ENCODE results near the gene FTCD.

Gene FTCD

DNA sequence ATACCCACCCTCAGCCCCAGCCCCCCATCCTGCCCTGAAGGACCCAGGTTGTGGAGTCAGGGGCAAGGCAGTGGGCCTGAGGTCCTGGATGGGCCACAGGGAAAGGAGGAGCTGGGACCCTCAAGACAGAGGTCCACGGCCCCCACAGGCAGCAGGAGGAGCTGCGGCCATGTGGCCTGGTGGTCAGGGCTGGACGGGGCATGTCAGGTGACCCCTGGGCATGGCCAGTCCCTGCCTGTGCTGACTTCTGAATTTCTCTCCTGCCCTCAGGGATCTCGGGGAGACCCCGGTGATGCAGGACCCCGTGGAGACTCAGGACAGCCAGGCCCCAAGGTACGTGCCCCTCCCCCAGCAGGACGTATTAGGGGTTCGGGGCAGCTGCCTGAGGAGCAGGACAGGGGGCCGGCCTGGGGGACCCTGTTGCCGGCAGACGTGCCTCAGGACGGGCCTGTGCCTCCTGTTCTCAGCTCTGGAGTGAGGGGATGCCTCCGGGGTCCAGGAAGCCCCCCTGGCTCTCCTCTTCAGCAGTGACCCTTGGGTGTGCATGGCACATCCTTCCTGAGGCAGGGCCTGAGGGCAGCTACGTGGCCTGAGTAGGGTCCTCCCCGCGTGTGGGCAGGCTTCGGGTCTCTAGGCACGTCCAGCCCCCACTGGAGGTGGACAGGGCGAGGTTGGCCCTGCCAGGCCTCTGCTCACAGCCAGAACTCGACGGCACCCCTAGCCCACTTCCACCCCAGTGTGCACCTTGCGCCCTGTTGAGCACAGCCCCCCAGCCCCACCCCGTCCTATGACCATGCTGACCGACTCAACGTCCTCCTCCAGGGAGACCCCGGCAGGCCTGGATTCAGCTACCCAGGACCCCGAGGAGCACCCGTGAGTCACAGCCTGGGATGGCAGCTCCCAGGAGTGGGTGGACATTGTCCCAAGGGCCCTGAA, 33.8 kb downstream of the FTCD start:
- DNase-seq, result no peak

DNA sequence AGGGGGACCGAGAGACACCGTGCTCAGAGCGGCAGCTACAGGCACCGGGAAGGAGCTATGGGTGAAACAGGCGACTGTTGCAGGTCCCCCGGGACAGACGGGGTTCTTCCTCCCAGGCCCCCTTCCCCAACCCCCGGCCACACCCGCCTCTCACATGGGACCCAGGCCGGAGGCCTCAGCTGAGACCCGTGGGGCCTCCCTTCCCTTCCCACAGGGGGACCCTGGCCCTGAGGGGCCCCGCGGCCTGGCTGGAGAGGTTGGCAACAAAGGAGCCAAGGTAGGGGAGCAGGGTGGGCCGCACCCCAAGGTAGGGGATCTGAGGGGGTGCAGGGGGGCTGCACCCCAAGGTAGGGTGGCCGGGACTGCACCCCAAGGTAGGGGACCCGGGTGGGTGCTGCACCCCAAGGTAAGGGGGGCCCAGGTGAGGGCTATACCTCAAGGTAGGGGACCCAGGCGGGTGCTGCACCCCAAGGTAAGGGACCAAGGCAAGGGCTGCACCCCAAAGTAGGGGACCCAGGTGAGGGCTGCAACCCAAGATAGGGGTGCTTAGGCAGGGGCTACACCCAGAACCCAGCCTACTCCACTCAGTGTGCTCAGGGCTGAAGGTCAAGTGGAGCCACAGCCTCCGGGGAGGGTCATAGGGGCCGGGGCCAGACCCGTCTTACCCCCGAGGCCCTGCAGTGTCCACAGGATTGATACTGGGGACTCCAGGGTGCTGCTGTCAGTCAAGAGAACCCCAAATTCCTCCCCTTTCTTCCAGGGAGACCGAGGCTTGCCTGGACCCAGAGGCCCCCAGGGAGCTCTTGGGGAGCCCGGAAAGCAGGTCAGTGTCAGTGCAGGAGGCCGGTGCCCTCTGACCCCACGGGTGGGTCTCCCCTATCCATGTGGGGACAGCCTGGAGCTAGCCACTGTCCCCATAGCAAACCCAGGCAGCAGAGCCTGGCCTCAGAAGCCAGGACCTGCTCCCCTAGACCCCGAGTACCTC, 34.8 kb downstream of the FTCD start:
- no peak for DNase-seq

DNA sequence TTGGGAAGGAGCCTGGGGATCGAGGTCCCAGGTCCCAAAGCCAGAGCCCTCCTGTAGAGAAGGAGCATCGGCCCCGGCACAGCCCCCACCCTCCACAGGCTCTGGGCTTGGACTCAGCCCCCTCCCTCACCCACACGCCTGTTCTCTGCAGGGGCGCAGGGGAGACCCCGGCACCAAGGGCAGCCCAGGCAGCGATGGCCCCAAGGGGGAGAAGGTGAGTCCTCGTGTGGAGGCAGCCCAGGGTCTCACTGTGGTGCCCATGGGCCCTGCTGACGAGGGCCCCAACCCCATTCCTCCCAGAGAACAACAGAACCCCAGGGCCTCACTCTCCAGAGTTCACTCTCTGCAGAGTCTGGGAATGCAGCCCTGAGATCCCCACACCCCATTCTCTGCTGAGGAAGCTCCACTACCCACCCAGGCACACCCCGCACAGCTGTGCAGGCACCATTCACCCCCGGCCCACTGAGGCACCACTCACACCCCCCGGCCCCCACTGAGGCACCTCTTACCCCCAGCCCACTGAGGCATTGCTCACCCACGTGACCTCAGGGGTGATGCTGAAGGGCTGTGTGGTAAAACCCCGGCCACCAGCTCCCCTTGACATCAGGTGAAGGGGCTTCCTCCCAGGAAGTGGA, 35.6 kb downstream of the FTCD start:
- DNase-seq, result no peak

DNA sequence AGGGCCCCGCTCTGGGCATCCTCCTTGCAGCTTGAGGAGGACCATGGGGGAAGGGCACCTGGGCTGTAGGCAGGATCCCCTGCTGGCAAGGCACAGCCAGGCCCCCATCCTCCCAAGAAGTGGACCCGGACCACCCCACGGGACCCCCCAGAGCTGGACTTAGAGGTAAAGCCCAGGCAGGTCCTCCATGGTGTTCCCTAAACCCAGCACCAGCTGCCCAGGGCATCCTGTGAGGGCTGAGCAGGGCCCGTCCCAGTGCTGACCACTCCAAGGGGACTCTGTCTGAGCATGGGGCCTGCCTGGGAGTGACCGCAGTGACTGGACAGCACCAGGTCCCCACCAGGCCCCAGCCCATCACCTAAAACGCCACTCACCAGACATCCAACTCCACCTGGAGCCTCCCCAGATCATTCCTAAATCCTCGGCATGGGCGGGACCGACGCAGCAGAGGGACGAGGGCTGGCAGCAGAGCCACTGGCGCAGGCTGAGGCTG, 36.2 kb downstream of the FTCD start:
- DNase-seq, result no peak

DNA sequence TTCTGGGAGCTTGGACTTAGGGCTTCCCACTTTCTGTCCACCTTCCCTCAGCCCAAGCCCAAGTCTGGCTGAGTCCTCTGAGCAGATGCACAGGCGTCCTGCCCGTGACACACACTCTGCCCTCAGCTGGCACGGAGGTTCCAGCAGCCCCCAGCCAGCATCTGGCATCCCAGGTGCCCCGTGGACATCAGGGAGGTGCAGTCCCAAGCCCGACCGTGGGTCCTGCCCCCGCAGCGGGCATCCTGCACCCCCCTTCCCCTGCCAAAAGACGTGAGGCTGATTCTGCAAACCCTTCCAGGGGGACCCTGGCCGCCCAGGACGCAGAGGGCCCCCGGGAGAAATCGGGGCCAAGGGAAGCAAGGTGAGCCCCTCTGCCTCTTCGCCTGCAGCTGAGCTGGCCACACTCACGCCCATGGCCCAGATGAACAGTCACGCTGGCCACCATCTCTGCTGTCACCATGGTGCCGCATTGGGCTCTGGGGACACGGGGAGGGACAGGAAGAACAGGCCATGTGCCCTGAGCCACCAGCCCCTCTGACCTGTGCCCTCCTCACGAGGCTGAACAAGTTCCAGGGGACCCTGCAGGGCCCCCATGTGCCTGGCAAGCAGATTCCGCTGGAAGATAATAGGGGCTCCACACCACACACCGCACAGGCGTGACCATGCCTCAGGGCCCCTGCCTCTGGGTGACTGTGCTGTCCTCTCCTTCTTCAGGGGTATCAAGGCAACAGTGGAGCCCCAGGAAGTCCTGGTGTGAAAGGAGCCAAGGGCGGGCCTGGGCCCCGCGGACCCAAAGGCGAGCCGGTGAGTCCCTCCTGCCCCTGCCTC, 36.8 kb downstream of the FTCD start:
- DNase-seq, result no peak

DNA sequence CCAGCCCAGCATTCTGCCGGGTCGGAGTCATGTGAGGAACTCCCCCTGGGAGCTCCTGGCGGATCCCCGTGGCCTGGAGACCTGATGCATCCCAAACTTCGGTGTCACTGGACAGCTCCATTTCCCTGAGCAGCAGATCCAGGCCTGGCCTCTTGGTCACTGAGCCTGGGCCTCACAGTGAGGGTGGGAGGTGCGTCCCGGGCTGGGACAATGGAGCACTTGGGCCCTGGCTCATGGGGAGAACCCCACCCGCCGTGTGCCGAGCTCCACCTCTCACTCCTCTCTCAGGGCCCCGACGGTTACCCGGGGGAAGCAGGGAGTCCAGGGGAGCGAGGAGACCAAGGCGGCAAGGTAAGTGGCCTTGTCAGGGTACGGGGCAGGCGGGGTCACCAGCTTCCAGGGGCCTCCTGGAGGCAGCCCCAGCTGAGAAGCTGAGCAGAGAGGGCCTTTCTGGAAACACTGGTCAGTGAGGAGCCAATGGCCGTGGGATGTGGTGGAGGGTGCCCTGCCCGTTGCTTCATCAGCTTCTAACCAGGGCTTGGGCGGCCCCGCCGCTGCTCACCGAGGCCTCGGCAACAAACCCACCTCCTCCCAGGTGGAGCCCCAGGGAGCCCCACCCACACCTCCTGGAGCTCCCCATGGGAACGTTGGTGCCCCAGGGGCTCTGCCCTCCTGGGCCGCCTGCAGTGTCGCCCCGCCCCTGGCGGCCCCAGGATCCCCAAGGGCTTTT, 37.6 kb downstream of the FTCD start:
- DNase-seq, result no peak

DNA sequence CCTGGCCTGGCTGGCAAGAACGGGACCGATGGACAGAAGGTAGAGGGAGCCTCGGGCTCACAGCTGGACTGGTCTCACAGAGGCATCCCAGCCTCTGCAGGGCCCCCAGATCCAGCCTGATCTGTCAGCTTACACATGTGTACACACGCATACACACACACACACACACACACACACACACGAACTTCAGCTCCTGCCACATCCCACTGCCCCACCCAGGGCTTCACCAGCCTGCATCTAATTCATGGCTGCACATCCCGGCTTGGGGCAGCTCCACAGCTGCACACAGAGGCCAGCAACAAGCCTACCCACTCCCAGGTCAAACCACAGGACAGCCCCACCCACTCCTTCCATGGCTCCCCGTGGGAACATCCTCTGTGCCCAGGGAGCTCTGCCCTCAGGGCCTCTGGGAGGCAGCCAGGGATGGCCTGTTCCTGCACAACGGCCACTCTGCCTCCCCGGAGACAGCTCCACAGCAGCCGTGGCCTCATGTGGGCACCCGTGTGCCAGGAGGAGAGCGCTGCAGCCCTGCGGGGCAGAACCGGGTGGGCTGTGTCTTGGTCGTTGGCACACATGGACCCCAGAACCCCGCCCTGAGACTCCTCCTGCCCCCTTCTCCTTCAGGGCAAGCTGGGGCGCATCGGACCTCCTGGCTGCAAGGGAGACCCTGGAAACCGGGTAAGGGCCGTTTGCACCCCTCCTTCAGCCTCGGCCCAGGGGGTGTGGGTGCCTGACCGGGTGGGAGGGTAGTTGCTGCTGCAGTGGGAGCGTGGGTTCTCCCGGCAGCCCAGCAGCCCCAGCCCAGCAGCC, 38.4 kb downstream of the FTCD start:
- no peak for DNase-seq

DNA sequence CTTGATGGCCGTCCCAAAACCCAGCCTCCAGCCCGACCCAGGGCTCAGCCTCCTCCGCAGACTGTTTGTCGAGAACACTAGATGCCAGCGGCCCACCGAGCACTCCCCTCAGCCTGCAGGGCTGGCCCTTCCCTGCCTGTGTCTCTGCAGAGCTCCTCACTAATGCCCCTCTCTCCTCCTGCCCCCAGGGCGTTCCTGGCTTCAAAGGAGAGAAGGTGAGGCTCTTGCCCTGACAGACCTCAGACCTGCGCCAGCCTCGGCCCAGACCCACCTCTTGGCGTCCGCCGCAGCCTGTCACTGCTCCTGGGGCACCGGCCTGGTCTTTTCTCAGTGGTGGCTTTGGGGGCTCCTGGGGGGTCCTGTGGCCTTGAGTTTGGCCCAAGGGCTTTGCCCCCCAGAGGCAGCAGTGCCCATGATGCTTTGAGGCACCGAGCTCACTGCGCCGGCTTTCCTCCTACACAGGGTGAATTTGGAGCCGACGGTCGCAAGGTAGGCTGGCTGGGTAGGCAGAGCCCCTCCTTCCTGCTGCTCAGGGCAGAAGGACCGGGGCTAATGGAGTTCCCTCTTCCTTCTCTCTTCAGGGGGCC, 39.1 kb downstream of the FTCD start:
- no peak for DNase-seq

DNA sequence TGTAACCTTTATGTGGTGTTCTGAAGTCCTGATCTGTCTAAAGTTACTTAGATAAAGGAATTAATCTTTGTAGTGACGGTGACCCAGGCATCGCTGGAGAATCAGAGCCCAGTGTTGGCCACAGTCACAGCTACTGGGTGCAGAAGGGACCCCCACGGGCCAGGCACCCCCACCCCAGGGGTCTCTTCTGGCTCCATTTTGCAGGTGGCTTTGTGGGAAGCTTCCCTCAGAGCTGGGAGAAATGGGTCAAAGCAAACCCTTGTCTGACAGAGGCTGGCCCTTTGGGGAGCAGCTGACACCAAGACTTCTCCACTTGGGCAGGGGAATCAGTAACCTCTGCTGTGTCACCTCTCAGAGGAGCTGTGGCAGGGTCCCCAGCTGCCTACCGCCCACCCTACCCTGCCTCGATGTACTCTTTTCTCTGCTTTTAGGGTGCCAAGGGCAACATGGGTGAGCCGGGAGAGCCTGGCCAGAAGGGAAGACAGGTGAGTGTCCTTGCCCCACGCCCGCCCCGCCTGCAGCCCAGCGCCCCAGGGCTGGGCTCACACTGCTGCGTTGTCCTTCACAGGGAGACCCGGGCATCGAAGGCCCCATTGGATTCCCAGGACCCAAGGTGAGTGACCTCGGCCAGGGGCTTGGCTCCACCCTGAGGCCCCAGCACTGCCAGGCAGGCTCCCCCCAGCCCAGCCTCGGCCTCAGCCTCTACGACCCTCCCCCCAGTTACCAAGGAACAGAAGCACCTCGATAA, 39.8 kb downstream of the FTCD start:
- no peak for DNase-seq

DNA sequence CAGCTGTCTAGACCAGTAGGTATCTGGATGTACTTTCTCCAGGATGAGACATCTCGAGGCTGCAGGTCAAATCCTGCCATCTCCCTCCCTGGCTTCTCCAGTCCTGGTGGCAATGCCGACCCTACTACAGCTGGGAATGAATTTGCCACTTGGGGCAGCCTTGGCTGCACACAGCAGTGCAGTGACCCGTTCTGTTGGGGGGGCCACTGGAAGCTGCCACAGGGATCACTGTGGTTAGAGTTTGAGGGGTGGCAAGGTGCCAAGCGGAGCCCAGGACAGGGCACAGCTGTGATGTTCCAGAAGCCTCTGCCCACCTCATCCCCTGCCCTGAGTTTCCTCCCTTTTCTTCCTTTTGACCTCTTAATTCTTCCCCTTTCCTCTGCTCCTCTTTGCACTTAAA, 40.4 kb downstream of the FTCD start:
- no peak for DNase-seq

DNA sequence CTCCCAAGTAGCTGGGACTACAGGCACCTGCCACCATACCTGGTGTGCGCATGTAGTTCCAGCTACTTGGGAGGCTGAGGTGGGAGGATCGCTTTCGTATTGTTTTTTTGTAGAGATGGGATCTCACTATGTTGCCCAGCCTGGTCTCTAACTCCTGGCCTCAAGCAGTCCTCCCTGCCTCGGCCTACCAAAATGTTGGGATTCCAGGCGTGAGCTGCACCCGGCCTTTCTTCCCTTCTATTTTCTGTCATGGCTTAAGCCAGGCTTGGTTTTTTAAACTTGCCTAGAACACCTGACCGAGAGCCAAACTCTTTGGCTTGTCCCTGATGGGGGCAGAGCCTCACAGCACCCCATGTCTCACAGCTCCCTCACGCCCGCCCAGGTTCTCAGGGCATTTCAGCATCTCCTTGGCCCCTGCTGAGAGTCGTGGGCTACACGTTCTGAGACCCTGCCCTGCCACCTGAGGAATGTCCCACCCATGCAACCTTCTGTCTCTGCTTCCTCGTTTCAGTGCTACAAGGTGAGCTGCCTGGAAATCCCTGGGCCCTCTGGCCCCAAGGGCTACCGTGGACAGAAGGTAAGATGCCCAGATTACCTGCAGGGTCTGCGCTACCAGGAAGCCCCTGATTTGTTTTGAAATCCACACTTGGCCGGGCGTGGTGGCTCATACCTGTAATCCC, 41.7 kb downstream of the FTCD start:
- DNase-seq, result no peak

DNA sequence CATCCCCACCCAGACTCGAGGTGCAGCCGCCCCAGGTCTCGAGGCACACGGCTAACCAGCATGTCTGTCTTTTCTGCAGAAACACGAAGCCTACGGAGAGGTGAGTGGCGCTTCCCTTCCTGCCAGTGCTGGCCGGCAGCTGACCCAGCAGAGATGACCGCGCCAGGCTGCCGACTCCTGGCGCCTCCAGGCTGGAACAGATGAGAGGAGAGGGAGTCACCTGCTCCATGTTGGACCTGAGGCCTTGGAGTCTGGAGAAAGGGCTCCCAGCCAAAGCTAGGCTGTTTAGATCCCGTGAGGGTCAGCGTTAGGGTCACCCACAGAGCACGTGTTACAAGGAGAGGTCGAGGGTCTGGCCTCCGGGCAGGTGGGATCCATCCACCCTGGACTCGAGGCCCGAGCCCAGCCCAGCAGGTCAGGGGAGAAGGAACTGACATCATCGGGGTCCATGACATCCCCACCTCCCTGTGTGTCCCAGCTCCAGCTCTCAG, 42.6 kb downstream of the FTCD start:
- no peak for DNase-seq

DNA sequence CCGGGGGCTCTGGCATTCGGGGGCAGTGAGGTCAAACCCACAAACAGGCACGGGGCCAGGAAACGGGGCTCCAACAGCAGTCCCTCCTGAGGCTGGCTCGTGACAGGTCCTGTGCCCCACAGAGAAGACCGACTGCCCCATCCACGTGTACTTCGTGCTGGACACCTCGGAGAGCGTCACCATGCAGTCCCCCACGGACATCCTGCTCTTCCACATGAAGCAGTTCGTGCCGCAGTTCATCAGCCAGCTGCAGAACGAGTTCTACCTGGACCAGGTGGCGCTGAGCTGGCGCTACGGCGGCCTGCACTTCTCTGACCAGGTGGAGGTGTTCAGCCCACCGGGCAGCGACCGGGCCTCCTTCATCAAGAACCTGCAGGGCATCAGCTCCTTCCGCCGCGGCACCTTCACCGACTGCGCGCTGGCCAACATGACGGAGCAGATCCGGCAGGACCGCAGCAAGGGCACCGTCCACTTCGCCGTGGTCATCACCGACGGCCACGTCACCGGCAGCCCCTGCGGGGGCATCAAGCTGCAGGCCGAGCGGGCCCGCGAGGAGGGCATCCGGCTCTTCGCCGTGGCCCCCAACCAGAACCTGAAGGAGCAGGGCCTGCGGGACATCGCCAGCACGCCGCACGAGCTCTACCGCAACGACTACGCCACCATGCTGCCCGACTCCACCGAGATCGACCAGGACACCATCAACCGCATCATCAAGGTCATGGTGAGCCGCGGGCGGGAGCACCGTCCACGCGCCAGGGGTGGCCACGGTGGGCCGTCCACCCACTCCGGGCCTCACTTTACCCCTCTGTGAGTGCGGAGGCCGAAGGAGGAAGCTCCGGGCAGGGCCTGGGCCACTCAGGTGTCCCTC, 43.3 kb downstream of the FTCD start:
- DNase-seq, result no peak

DNA sequence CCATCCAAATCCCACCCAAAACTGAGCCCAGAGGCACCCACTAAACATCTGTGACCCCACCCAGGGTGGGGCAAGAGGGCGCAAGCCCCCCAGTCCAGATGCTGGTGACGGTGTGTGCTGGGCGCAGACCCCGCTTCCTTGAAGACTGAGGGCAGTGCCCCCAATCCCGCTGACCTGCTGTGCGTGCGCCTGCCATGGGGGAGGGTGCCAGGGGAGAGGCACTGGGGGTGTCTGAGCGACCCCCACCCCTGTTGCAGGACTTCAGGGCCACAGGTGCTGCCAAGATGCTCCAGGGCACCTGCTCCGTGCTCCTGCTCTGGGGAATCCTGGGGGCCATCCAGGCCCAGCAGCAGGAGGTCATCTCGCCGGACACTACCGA, 44.2 kb downstream of the FTCD start:
- no peak for DNase-seq

DNA sequence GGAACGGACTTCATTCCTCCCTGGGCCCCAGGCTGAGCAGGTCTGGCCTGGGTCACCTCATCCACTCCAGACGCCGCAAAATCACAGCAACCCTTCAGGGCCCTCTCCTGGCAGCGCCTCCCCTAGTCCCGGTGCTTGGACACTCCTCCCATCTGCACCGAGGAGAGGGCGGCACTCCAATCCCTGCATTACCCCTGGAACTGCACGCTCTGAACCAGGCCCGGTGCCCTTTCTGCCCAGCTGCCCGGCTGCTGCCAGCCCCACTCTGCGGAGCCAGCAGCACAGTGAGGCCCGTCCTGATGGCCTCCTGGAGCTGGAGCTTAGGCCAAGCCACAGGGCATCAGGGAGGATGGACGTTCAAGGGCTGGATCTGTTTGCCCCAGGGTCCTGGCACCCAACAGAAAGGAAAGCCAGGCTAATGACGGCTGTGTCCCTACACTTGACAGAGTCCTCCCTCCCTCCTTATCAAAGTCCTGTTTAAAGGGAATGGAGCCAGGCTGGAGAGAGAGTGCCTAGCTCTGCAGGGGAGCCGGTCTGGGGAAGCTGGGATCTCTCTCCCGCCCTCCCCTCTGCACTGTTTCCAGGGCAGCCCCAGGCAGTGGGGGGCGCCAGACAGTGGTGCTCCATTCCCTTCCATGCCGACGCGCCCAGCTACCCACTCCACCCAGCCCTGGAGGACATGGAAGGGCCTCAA, 44.7 kb downstream of the FTCD start:
- no peak for DNase-seq

DNA sequence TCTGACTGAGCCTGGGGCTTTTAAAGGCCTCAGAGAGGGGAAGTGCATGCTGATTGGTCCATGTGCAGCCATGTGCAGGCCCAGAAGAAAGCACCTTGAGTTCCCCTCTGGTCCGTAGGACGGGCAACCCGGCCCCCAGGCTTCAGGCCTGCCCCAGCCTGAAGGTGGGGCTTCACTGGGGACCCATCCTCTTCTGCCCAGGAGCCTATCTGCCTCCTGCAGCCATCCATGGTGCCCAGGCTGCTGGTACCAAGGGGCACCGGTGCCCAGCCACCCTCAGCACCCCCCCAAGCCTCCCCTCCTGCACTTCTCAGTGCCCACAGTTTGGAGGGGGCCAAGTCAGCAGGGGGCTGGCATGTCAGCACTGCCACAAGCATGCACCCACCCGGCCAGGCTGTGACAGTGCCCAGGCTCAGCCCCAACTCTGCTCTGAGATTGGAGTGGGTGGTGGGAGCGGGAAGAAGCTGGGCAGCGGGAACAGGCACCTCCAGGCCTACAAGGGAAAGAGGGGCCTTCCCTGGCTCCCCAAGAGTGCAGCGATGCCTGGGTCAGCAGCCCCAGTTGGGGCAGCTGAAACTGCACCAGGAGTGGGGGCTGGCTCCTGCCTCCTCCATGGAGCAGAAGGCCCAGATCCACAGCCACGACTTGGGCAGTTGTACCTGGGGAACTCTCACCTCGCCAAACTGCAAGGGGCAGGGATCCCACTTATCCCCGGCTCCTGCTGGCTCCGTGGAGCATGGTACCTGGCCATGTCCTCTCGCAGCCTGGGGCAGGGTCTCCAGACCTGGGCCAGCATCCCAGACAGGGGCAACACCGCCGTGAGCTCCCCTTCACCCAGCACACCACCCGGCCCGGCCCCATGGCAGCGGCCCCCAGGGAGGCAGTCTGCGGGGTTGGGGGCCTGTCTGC, 45.8 kb downstream of the FTCD start:
- no peak for DNase-seq
